NB4 (cell line): ENCODE measurements around the gene OTP.

Experiments used
- MYC ChIP-seq: IDR thresholded peaks from 2 replicates; pipeline ENCODE4 v1.6.1; 2011; ENCODE audit warnings: low read depth, low read length
- POLR2A ChIP-seq: IDR thresholded peaks from 2 replicates; pipeline ENCODE4 v1.6.1; 2011; ENCODE audit warnings: mild to moderate bottlenecking; ENCODE audit not compliant: insufficient read length; ENCODE audit errors: extremely low read depth
- TF ChIP-seq, protein P1 (sequence below): IDR thresholded peaks from one replicate; pipeline ENCODE4 v1.5.1; 2012; ENCODE audit warnings: low read depth, low read length
- TF ChIP-seq, protein P2 (sequence below): IDR thresholded peaks from 2 replicates; pipeline ENCODE4 v1.6.1; 2011; ENCODE audit warnings: low read depth, low read length

DNA sequence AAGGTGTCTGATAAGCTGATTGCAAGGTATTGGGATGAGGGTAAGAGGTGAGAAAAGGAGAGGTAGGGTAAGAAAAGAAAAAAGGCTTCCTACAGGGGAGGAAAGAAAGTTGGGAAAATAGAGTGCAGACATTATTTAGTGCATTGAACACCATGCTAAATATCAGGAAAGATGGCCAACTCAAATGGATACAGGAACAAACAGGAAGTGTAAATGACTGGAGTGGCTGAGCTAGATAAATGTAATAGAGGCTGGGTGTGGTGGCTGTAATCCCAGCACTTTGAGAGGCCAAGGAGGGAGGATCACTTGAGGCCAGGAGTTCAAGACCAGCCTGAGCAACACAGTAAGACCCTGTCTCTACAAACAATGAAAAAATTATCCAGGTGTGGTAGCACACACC is 32.2 kb downstream of the OTP start:
- TF ChIP-seq, protein P1, sequence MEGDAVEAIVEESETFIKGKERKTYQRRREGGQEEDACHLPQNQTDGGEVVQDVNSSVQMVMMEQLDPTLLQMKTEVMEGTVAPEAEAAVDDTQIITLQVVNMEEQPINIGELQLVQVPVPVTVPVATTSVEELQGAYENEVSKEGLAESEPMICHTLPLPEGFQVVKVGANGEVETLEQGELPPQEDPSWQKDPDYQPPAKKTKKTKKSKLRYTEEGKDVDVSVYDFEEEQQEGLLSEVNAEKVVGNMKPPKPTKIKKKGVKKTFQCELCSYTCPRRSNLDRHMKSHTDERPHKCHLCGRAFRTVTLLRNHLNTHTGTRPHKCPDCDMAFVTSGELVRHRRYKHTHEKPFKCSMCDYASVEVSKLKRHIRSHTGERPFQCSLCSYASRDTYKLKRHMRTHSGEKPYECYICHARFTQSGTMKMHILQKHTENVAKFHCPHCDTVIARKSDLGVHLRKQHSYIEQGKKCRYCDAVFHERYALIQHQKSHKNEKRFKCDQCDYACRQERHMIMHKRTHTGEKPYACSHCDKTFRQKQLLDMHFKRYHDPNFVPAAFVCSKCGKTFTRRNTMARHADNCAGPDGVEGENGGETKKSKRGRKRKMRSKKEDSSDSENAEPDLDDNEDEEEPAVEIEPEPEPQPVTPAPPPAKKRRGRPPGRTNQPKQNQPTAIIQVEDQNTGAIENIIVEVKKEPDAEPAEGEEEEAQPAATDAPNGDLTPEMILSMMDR: no peak
- TF ChIP-seq POLR2A (no peak), MYC (no peak)
- TF ChIP-seq, protein P2, sequence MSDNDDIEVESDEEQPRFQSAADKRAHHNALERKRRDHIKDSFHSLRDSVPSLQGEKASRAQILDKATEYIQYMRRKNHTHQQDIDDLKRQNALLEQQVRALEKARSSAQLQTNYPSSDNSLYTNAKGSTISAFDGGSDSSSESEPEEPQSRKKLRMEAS: no peak
